ENCODE data around the gene CENPA.
"Not testable (repeated sequence)": the region's sequence is repeated elsewhere in the genome, so short reads cannot be mapped to it uniquely, and the experiment has no call there.

CENPA gene
- 1.4 to 12.5 (median 4.4) reads per million in 17 experiments for total RNA-seq

- DNase-seq, result peak; percentile 98 to 99 (median 99)
Observed at GRCh38 chr2:26785431-26786206, at the start of gene CENPA. TSS of gene CENPA (plus strand) at chr2:26786056. CDS start at chr2:26786197, 141 bp downstream.

- no peak for DNase-seq
Observed at GRCh38 chr2:26737221-26737620, 48.6 kb upstream of the CENPA start.

- DNase-seq, result no peak
Observed at GRCh38 chr2:26738481-26738880, 47.4 kb upstream of the CENPA start.

DNA sequence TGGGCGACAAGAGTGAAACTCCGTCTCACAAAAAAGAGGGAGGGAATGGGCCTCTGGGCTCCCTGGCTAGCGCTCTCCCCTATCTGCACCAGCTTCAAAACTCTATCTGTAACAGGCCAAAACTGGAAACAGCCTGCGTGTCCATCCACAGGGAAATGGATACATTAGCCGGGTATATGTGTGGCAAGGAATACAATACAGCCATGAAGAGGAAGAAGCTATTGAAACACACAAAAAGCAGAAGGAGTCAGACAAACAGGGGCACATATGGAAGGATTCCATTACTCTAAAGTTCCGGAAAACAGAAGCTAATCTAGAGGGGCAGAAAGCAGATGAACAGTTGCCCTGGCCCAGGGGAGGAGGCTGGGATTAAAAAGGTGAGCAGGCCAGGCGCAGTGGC, 46.3 kb upstream of the CENPA start:
- no peak for DNase-seq

GRCh38 chr2:26740346-26740745, 45.5 kb upstream of the CENPA start:
- no peak for DNase-seq

DNA sequence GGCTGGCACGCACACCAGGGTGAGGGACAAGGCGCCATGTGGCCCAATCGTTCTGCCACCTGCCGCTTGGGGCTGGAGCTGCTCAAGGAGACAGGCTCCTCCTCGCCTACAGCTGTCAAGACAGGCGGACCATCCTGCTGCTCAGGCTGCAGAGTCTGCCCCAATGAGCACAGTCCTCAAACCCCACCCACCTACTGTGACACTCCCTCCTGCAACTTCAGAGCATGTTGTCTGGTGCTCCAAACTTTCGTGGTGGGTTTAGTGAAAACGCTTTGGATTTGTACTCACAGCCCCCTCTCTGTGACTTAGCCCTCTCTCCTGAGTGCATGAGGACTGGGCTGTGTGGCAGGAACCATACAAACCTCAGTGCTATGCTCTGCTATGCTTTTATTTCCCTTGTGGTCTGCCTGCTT, 45.0 kb upstream of the CENPA start:
- DNase-seq, result peak in 2 of 4 experiments; percentile 16 to 27

DNA sequence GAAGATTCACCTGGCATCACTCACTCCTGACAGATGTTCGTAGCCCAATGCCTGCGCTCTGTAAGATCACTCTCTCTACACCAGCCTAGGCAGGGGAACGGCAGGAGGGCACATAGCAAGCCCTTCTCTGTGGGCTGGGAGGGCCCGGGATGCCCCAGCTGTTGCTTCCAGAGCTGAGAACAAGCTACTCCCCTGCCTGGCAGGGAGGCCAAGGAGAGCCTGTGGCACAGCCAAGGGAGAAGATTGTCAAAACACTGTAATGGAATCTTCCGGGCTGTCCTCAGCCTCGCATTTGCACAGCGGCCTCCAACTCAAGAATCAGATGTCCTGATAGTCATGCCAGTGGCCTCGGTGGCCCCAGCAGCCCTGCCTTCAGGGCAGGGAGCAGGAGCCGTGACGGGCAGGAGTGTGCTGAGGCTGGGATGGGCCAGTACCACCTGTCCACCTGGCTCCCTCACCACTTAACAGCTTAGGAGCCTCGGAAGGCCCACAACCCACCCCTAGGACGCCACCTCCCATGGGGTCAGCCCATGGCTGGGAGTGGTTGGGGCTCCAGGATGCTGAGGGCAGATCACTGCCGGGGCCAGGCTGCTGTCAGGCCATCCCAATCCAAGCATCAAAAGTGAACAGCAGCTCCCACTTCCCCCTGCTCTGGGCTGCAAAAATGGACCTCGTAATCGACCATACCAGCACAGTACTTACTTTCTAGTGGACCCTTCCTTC, 43.6 kb upstream of the CENPA start:
- DNase-seq, result no peak

GRCh38 chr2:26743852-26744251, 42.0 kb upstream of the CENPA start:
- no peak for DNase-seq

GRCh38 chr2:26744953-26745352, 40.9 kb upstream of the CENPA start:
- no peak for DNase-seq

DNA sequence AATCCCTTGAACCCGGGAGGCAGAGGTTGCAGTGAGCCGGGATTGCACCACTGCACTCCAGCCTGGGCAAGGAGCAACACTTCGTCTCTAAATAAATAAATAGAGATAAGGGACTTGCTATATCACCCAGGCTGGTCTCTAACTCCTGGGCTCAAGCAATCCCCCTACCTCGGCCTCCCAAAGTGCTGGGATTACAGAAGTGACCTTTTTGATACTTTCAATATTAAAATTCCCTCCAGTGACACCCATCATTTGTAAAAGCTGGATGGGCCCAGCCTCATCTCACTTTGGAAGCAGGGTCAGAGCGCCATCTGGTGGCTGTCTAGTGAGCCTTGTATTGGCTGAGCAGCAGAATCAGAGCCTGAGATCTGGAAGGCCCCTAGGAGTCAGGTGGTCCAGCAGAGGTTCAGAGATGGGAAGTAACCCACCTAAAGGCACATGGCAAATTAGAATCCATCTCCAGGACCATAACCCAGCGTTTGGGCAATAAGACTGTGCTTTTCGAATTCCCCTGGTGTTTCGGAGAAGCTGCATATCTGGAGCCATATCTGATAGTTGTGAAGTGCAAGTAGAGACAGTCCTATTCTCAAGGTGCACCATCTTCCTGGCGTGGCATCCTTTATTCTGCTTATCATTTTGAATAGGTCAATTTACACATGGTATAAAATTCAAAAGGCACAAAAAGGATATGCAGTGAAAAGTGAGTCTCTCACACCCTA, 40.1 kb upstream of the CENPA start:
- peak; percentile 86 to 93 (median 90) for DNase-seq

DNA sequence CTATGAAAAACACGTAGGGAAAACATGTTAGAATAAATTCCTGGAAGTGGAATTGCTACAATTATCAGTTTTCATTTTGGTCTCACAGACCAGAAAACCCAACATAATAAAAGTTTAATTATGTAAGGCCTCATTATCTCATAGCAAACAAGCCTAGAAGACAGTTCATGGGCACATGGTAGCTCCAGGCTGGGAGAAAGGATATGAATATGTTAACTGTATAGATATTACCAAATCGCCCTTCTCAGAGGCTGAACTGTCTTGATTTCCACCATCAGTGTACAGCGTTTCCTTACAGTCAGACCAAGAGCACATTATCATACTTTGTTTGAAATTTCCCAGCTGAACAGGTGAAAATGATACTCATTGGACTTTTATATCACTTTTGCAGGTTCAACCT, 38.9 kb upstream of the CENPA start:
- DNase-seq, result no peak

- not testable (repeated sequence) for DNase-seq
Observed at GRCh38 chr2:26749787-26750420, 36.0 kb upstream of the CENPA start.

GRCh38 chr2:26750467-26750866, 35.4 kb upstream of the CENPA start:
- DNase-seq, result not testable (repeated sequence)

DNA sequence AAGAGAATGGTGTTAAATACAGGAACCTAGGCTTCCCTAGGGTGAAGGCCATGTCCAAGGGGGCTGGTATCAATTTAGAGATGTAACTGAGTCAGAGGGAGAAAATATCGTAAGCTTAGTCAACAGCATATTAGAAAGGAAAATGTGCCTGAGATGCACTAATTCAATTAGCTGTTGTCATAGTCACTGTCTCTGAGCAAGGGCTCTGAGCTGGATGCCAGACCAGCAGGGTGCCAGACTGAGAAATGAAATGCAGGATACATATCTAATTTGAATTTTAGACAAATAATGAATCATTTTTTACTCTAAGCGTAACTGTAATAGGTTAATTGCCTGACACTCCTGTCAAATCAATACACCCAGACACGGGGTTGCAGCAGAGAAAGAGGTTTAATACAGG, 33.2 kb upstream of the CENPA start:
- DNase-seq, result no peak

GRCh38 chr2:26754539-26754938, 31.3 kb upstream of the CENPA start:
- no peak for DNase-seq

DNA sequence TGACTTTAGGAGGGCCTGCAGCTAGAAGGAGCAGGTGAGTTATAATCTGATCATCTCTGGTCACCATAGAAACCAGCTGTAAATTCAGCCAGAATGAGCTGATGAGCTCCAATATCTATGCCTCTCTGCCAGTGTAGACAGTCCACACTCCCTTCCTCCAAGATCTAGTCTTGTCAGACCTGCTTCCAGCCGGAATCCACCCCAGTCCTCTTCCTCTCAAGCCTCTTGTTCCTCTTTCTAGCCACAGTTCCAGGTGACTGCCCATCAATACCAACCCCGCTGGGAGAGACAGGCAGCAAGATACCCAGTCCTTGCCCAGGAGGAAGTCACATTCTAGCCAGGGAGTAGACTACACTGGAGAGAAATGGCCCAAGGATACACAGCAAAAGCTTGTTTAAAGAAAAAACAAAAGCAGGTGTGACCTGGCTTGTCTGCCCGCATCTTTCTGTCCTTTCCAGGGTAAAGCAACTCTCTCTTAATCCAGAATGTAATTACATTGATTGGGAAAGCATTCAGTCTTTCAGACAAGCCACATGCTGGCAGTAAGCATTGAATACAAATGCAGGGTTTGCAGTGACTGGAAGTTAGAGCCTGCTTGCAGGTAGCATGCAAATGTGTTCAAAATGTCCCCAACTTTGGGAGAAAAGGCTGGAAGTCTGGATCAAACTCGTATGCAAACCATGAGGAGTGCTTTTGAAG, 30.7 kb upstream of the CENPA start:
- peak in 1 of 4 experiments; percentile 14 for DNase-seq

DNA sequence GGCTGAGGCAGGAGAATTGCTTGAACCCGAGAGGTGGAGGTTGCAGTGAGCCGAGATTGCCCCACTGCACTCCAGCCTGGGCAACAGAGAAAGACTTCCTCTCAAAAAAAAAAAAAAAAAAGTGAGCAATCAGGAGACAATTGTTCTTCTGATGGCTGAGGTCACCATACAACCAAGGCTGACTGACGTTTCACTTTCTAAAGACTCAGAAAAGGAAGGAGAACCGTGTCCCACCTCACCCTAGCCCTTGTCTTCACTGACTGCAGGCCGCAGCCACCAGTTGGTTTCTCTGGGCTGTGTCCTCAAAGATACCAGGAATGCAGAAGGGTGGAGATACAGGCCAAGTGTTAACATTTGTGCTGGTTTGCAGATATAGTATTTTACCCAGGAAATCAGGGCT, 29.5 kb upstream of the CENPA start:
- DNase-seq, result peak in 3 of 4 experiments; percentile 54 to 58 (median 56)

DNA sequence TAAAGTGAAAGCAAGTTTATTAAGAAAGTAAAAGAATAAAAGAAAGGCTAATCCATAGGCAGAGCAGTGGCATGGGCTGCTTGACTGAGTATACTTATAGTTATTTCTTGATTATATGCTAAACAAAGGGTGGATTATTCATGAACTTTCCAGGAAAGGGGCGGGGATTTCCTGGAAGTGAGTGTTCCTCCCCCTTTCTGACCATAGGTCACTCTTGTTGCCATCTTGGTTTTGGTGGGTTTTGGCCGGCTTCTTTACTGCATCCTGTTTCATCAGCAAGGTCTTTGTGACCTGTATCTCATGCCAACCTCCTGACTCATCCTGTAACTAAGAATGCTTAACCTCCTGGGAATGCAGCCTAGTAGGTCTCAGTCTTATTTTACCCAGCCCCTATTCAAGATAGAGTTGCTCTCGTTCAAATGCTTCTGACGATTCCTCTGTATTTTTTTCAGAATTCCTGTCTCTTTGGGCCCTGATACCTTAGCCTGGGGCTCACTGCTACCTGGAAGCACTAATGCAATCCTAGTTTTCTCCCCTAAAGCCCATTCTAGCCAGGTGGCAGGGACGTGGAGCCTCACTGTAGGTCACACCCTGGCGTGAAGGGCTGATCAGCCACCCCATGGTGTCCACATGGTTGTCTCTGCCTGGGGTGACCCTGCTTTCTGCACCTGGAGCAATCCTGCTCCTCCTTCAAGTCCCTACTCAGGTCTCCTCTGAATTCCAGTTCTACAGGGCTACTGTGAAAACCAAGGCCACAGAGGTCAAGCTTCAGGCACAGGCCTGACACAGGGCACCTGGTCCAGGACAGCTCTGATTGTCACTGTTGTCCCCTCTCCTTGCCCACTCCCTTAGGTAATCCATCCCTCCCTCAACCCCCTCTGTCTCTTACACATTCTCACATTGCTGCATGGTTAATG, 27.7 kb upstream of the CENPA start:
- DNase-seq, result no peak

DNA sequence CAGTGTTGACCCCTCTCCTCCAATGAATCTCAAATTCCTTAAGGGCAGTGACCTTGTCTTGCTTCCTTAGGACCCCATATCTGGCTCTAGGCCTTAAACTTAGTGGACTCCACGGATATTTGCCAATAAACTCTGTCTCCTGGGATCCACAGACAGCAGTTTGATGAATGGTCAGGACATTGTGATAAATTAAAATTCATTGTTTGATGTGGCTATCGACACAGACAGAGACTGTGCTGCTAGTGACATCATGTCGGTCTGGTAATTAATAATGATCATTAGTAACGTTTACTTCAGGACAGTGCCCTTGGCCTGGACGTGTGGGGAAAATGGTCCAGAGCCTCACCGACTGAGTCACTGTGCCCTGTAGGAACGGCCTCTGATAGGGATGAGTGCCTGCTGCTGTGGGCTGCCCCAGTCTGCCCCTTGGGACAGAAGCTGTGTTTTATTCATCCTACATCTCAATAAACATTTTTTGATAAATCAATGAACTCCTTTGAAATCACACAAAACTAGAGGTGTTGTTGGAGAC, 27.0 kb upstream of the CENPA start:
- no peak for DNase-seq

DNA sequence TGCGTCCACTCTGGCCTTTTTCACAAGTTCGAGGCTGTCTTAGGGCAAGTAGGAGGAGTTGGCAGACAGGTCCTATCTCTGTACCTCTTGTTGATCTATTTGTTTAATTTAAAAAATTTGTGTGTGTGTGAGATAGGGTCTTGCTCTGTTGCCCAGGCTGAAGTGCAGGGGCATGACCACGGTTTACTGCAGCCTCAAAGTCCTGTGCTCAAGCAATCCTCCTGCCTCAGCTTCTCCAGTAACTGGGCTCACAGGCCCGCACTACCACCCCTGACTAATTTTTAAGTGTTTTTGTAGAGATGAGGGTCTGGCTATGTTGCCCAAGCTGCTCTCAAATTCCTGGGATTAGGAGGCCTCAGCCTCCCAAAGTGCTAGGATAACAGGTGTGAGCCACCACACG, 26.0 kb upstream of the CENPA start:
- no peak for DNase-seq

- DNase-seq, result not testable (repeated sequence)
Observed at GRCh38 chr2:26760991-26761390, 24.9 kb upstream of the CENPA start.

Measured in suppressor macrophage (primary cell).